K562 (cell line): ENCODE results near the gene ADAMTSL2. TPM values are rescaled to one million over a fixed set of nuclear protein-coding genes. Genes with fewer than 3 reads are reported as not detected.

Source experiments
- ATAC-seq: fragments of 200-7000 bp; cut with Tn5 transposase; 3 replicates; pipeline ENCODE4 v1.9.1; 2020; ENCODE audit warnings: moderate library complexity
- BruUV-seq: library from RNA; stranded (reverse); fragments of 400-500 nt; replicated peaks from 2 replicates; lab custom pipeline; 2021; lab: Mats Ljungman, UMichigan
- CTCF ChIA-PET: fragments of 300-600 bp; formaldehyde crosslinking; extraction: SDS; loops from one replicate; lab custom pipeline; 2021; ENCODE audit warnings: low intra/inter-chr PET ratio; lab: Yijun Ruan, JAX
- POLR2A ChIA-PET: fragments of 300-600, 350-650 bp; sonication (Branson Sonifier 250); formaldehyde crosslinking; extraction: SDS; loops from one replicate; lab custom pipeline; 2021; ENCODE audit warnings: antibody characterized with exemption, inconsistent platforms; lab: Yijun Ruan, JAX
- DNase-seq, 4 experiments: peaks; one replicate each; pipeline versions ENCODE4 v3.0.0 to v3.0.0-alpha.2; 2011 to 2018; ENCODE audit warnings: low spot score in 3 of 4, mixed read lengths in 3 of 4; ENCODE audit errors: extremely low read depth in 1 of 4
- FAIRE-seq: peaks from 2 replicates; lab custom pipeline; 2011; peaks lifted over from hg19 to GRCh38; lab: Jason Lieb, UNC
- H2AFZ ChIP-seq: 2 replicates; pipeline ENCODE4 v1.6.0; 2011; ENCODE audit warnings: low read depth, low read length, control low read depth, inconsistent platforms
- H3K27ac ChIP-seq: fragments of 200-600 bp; 3 replicates; pipeline ENCODE4 v1.8.0; 2011; ENCODE audit warnings: low read depth, mild to moderate bottlenecking, control low read depth, inconsistent platforms, low read length, moderate library complexity, mixed read lengths; ENCODE audit errors: extremely low read depth
- H3K27me3 ChIP-seq, 2 experiments: fragments of 300-600 bp in 1 of 2; 2 replicates in 1 of 2; 3 replicates in 1 of 2; pipeline versions ENCODE4 v1.6.0 to v1.8.0; 2011; ENCODE audit warnings: inconsistent platforms in 2 of 2, low read length in 2 of 2, mild to moderate bottlenecking in 1 of 2, mixed read lengths in 1 of 2, moderate library complexity in 1 of 2; ENCODE audit not compliant: control insufficient read depth in 2 of 2, insufficient read depth in 2 of 2
- H3K36me3 ChIP-seq: fragments of 300-600 bp; 3 replicates; pipeline ENCODE4 v1.8.0; 2011; ENCODE audit warnings: mild to moderate bottlenecking, low read length, inconsistent platforms; ENCODE audit not compliant: control insufficient read depth, insufficient read depth
- H3K4me1 ChIP-seq, 2 experiments: fragments of 200-600 bp in 1 of 2; replicated peaks in 1 of 2; 2 replicates in 1 of 2; 3 replicates in 1 of 2; pipeline versions ENCODE4 v1.5.1 to v1.8.0; 2011; ENCODE audit warnings: inconsistent platforms in 2 of 2, low read length in 2 of 2, mild to moderate bottlenecking in 1 of 2, mixed read lengths in 1 of 2, moderate library complexity in 1 of 2; ENCODE audit not compliant: control insufficient read depth in 2 of 2, insufficient read depth in 2 of 2
- H3K4me2 ChIP-seq: 2 replicates; pipeline ENCODE4 v1.6.1; 2011; ENCODE audit warnings: low read length, control low read depth, inconsistent platforms, mixed read lengths; ENCODE audit not compliant: insufficient read depth
- H3K4me3 ChIP-seq: fragments of 200-600 bp; sonication (generic), shearing (Covaris generic); 2 replicates; pipeline ENCODE4 v1.5.1; 2016; ENCODE audit warnings: control low read depth, inconsistent platforms
- H3K79me2 ChIP-seq: fragments of 200-600 bp; 3 replicates; pipeline ENCODE4 v1.8.0; 2011; ENCODE audit warnings: low read length, inconsistent platforms; ENCODE audit not compliant: control insufficient read depth, insufficient read depth
- H3K9ac ChIP-seq, 2 experiments: 2 replicates each; pipeline versions ENCODE4 v1.6.0 to v1.6.1; 2011; ENCODE audit warnings: low read depth in 2 of 2, low read length in 2 of 2, control low read depth in 1 of 2, inconsistent platforms in 1 of 2, mild to moderate bottlenecking in 1 of 2, mixed read lengths in 1 of 2; ENCODE audit not compliant: insufficient read depth in 1 of 2
- H3K9me1 ChIP-seq: one replicate; pipeline ENCODE4 v1.6.0; 2011; ENCODE audit warnings: inconsistent platforms, mild to moderate bottlenecking, low read length, moderate library complexity; ENCODE audit not compliant: control insufficient read depth, insufficient read depth
- H3K9me3 ChIP-seq: replicated peaks from 2 replicates; pipeline ENCODE4 v1.5.1; 2011; ENCODE audit warnings: low read depth, low read length, inconsistent platforms; ENCODE audit not compliant: control insufficient read depth, insufficient read depth
- H4K20me1 ChIP-seq: replicated peaks from 2 replicates; pipeline ENCODE4 v1.6.1; 2011; ENCODE audit warnings: low read length, inconsistent platforms, mixed read lengths; ENCODE audit not compliant: control insufficient read depth, insufficient read depth
- MYNN ChIP-seq, 2 experiments: sonication (generic); formaldehyde crosslinking in 1 of 2; IDR thresholded peaks; 2 replicates each; pipeline versions ENCODE4 v1.5.0 to v1.6.1; 2016 to 2020; ENCODE audit warnings: antibody characterized with exemption in 1 of 2, missing genetic modification reagents in 1 of 2
- PML ChIP-seq: IDR thresholded peaks from 2 replicates; pipeline ENCODE4 v1.6.1; 2012; ENCODE audit warnings: low read length, inconsistent platforms
- SIRT6 ChIP-seq: IDR thresholded peaks from one replicate; pipeline ENCODE4 v1.6.1; 2012; ENCODE audit warnings: low read depth, mild to moderate bottlenecking, control low read depth, inconsistent platforms, low read length, moderate library complexity
- SMARCA5 ChIP-seq: fragments of 450-650 bp; IDR thresholded peaks from 2 replicates; pipeline ENCODE4 v1.6.1; 2016
- TCF3 ChIP-seq: sonication (generic); formaldehyde crosslinking; IDR thresholded peaks from 2 replicates; pipeline ENCODE4 v1.4.0; 2020; ENCODE audit warnings: mild to moderate bottlenecking, missing genetic modification reagents
- ZNF134 ChIP-seq: fragments of 250-450 bp; sonication (Bioruptor Pico); conservative IDR thresholded peaks from 2 replicates; pipeline ENCODE4 v1.4.0; 2020
- ZNF197 ChIP-seq: fragments of 200-800 bp; sonication (Bioruptor generic); IDR thresholded peaks from 2 replicates; pipeline ENCODE4 v1.6.1; 2016; ENCODE audit warnings: low read depth, missing genetic modification characterization, missing compliant biosample characterization
- WGBS: fragments of 100-300 bp; shearing (Covaris generic); methylation state at CpG from one replicate; pipeline ENCODE4 v1.1.6; 2016; ENCODE audit warnings: low coverage, mixed read lengths; ENCODE audit not compliant: insufficient coverage; ENCODE audit errors: missing lambda C conversion rate; 5-methylcytosine and 5-hydroxymethylcytosine counted together
- in situ Hi-C: fragments of 300-500 bp; cut with MboI; formaldehyde crosslinking; loops from 4 replicates; pipeline ENCODE4 v1.15.0; 2018; ENCODE audit warnings: inconsistent platforms, mixed read lengths
- intact Hi-C: fragments of 100-400 bp; cut with micrococcal nuclease; formaldehyde crosslinking; loops from 2 replicates; pipeline ENCODE4 v1.14.2; 2022
- polyA plus RNA-seq, 8 experiments: library from polyadenylated mRNA; depleted of rRNA in 4 of 8; stranded (reverse) in 5 of 8; unstranded in 3 of 8; fragments of >200 nt; fragmentation: Nextera tagmentation in 2 of 8; fragmentation: Illumina TruSeq in 1 of 8; extraction: Ambion mirVana in 2 of 8; extraction: Trizol in 1 of 8; gene quantifications; 2 replicates each; pipeline versions ENCODE4 v1.2.1 to v1.2.3, GENCODE V29; 2011 to 2014; ENCODE audit warnings: inconsistent platforms in 1 of 8, missing spikeins in 1 of 8
- total RNA-seq, 7 experiments: library from RNA; depleted of rRNA in 6 of 7; stranded (reverse); fragments of >200 nt in 6 of 7; fragmentation: Illumina TruSeq in 2 of 7; extraction: Trizol in 2 of 7; gene quantifications; 2 replicates each; pipeline versions ENCODE4 v1.2.1 to v1.2.3, GENCODE V29; 2011 to 2021; ENCODE audit warnings: low replicate concordance in 1 of 7
- TF ChIP-seq, protein P1 (sequence below): fragments of 250-450 bp; sonication (Bioruptor Pico); IDR thresholded peaks from 2 replicates; pipeline ENCODE4 v1.4.0; 2020; ENCODE audit warnings: mild to moderate bottlenecking
- TF ChIP-seq, protein P2 (sequence below): IDR thresholded peaks from 2 replicates; pipeline ENCODE4 v1.6.1; 2014; ENCODE audit warnings: antibody characterized with exemption

The ADAMTSL2 gene
- total and polyA plus RNA-seq, 9 of the 15 experiments (the other 6 are each of a cell fraction or from before 2014, with no cell fraction given): 0.04 TPM; not detected in 8

- no peak for FAIRE-seq
- no peak for ATAC-seq
- no TSS peak for BruUV-seq
- WGBS: 2% methylated on average over 14 of the region's 21 CpGs
- TF ChIP-seq TCF3 (CRISPR knock-in tag) (no peak), SIRT6 (no peak), ZNF134 (no peak), ZNF197 (CRISPR knock-in tag) (no peak), MYNN (IDR thresholded peaks at IDR 0.05) (no peak), MYNN (CRISPR knock-in tag; IDR thresholded peaks at IDR 0.05) (no peak), SMARCA5 (no peak), PML (no peak)
- TF ChIP-seq, protein P1, sequence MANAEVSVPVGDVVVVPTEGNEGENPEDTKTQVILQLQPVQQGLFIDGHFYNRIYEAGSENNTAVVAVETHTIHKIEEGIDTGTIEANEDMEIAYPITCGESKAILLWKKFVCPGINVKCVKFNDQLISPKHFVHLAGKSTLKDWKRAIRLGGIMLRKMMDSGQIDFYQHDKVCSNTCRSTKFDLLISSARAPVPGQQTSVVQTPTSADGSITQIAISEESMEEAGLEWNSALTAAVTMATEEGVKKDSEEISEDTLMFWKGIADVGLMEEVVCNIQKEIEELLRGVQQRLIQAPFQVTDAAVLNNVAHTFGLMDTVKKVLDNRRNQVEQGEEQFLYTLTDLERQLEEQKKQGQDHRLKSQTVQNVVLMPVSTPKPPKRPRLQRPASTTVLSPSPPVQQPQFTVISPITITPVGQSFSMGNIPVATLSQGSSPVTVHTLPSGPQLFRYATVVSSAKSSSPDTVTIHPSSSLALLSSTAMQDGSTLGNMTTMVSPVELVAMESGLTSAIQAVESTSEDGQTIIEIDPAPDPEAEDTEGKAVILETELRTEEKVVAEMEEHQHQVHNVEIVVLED (CRISPR knock-in tag): no peak
- TF ChIP-seq, protein P2, sequence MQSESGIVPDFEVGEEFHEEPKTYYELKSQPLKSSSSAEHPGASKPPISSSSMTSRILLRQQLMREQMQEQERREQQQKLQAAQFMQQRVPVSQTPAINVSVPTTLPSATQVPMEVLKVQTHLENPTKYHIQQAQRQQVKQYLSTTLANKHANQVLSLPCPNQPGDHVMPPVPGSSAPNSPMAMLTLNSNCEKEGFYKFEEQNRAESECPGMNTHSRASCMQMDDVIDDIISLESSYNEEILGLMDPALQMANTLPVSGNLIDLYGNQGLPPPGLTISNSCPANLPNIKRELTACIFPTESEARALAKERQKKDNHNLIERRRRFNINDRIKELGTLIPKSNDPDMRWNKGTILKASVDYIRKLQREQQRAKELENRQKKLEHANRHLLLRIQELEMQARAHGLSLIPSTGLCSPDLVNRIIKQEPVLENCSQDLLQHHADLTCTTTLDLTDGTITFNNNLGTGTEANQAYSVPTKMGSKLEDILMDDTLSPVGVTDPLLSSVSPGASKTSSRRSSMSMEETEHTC: no peak
- DNase-seq: no peak
- no peak overlapping the region for H3K4me2 ChIP-seq
- H3K36me3 ChIP-seq: no peaks in the 10 kb centered on the region
- H3K9me1 ChIP-seq: no peaks in the 10 kb centered on the region
- H3K9ac ChIP-seq: no peak overlapping the region
- H3K4me3 ChIP-seq: no peak overlapping the region
- H3K4me1 ChIP-seq: peaks cover 0 to 23% of the 10 kb centered on the region in 2 experiments; a peak in 2 of 5 replicates
- intact Hi-C loops: no loop called here
- H4K20me1 ChIP-seq: peaks cover 24% of the 10 kb centered on the region; the same call in 1 of the 2 replicates
- H3K27me3 ChIP-seq: peaks cover 24 to 86% of the 10 kb centered on the region in 2 experiments; a peak in 4 of 5 replicates
- no peak overlapping the region for H3K27ac ChIP-seq
- H3K79me2 ChIP-seq: no peaks in the 10 kb centered on the region
- POLR2A ChIA-PET: no interaction called here
- in situ Hi-C loops: no loop called here
- no peaks in the 10 kb centered on the region for H3K9me3 ChIP-seq
- CTCF ChIA-PET: no interaction called here
- H2AFZ ChIP-seq: no peak overlapping the region
Observed at GRCh38 chr9:133573791-133574515, 39.4 kb downstream of the ADAMTSL2 start.
